PC-3 (cell line): Measurements from ENCODE around the gene AGGF1.

ENCODE experiments used
- EZH2phosphoT487 ChIP-seq: fragments of 300-600 bp; sonication (generic); IDR thresholded peaks from 2 replicates; pipeline ENCODE4 v1.6.1; 2018; ENCODE audit warnings: mild to moderate bottlenecking, antibody characterized with exemption, low read length, borderline replicate concordance
- TF ChIP-seq, protein P1 (sequence below): fragments of 300-600 bp; sonication (generic); conservative IDR thresholded peaks from 2 replicates; pipeline ENCODE4 v1.5.1; 2017; ENCODE audit warnings: antibody characterized with exemption, low read depth, mild to moderate bottlenecking, low read length

- TF ChIP-seq, protein P1, sequence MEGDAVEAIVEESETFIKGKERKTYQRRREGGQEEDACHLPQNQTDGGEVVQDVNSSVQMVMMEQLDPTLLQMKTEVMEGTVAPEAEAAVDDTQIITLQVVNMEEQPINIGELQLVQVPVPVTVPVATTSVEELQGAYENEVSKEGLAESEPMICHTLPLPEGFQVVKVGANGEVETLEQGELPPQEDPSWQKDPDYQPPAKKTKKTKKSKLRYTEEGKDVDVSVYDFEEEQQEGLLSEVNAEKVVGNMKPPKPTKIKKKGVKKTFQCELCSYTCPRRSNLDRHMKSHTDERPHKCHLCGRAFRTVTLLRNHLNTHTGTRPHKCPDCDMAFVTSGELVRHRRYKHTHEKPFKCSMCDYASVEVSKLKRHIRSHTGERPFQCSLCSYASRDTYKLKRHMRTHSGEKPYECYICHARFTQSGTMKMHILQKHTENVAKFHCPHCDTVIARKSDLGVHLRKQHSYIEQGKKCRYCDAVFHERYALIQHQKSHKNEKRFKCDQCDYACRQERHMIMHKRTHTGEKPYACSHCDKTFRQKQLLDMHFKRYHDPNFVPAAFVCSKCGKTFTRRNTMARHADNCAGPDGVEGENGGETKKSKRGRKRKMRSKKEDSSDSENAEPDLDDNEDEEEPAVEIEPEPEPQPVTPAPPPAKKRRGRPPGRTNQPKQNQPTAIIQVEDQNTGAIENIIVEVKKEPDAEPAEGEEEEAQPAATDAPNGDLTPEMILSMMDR = no peak
- no peak for TF ChIP-seq EZH2phosphoT487
Observed at GRCh38 chr5:77103457-77103856, 73.3 kb downstream of the AGGF1 start.
